Right hindlimb (tissue), 1 donor: Measurements from ENCODE around the gene CHRNA10.
A peak's percentile ranks its signal among the peaks of the same experiment; 100 is the strongest.

Experiments
- DNase-seq: peaks from one replicate; pipeline ENCODE4 v3.0.0-alpha.2; 2018

The CHRNA10 gene

GRCh38 chr11:3627291-3627690 is 43.9 kb downstream of the CHRNA10 start:
- no peak for DNase-seq

GRCh38 chr11:3626250-3626960 is 44.8 kb downstream of the CHRNA10 start:
- DNase-seq: no peak

GRCh38 chr11:3623767-3624458 is 47.3 kb downstream of the CHRNA10 start:
- DNase-seq: no peak

GRCh38 chr11:3623121-3623520 is 48.1 kb downstream of the CHRNA10 start:
- no peak for DNase-seq

GRCh38 chr11:3622521-3622920 is 48.7 kb downstream of the CHRNA10 start:
- no peak for DNase-seq

GRCh38 chr11:3617990-3618389 is 53.2 kb downstream of the CHRNA10 start:
- no peak for DNase-seq

- DNase-seq: peak; percentile 57
Measured at GRCh38 chr11:3616721-3617460, 54.3 kb downstream of the CHRNA10 start.

- DNase-seq: no peak
Measured at GRCh38 chr11:3615998-3616397, 55.2 kb downstream of the CHRNA10 start.
